Central memory CD8-positive, alpha-beta T cell (primary cell): ENCODE data around the gene MCM8.

Experiments used
- ATAC-seq: fragments of 150-1000 bp; cut with Tn5 transposase; replicated peaks from 2 replicates; pipeline ENCODE4 v1.10.0; 2022; ENCODE audit warnings: mild to moderate bottlenecking, moderate FRiP score, moderate number of reproducible peaks; ENCODE audit not compliant: poor library complexity, severe bottlenecking; ENCODE audit errors: extremely low read depth
- DNase-seq, 2 donors: peaks; one replicate each; pipeline ENCODE4 v3.0.0; 2021; ENCODE audit warnings: low spot score in 2 of 2
- H3K27ac Mint-ChIP-seq: one replicate; pipeline ENCODE4 v1.8.0; 2022; ENCODE audit warnings: low read depth, mild to moderate bottlenecking, moderate library complexity, mixed read lengths
- H3K27me3 Mint-ChIP-seq: one replicate; pipeline ENCODE4 v1.8.0; 2022; ENCODE audit warnings: mixed read lengths
- H3K36me3 Mint-ChIP-seq: one replicate; pipeline ENCODE4 v1.8.0; 2022; ENCODE audit warnings: mild to moderate bottlenecking, moderate library complexity, mixed read lengths; ENCODE audit not compliant: insufficient read depth
- H3K4me1 Mint-ChIP-seq: one replicate; pipeline ENCODE4 v1.8.0; 2022; ENCODE audit warnings: mixed read lengths
- H3K4me3 Mint-ChIP-seq: one replicate; pipeline ENCODE4 v1.8.0; 2022; ENCODE audit warnings: mild to moderate bottlenecking, moderate library complexity, mixed read lengths
- H3K9me3 Mint-ChIP-seq: one replicate; pipeline ENCODE4 v1.8.0; 2022; ENCODE audit warnings: mixed read lengths

The MCM8 gene

DNA sequence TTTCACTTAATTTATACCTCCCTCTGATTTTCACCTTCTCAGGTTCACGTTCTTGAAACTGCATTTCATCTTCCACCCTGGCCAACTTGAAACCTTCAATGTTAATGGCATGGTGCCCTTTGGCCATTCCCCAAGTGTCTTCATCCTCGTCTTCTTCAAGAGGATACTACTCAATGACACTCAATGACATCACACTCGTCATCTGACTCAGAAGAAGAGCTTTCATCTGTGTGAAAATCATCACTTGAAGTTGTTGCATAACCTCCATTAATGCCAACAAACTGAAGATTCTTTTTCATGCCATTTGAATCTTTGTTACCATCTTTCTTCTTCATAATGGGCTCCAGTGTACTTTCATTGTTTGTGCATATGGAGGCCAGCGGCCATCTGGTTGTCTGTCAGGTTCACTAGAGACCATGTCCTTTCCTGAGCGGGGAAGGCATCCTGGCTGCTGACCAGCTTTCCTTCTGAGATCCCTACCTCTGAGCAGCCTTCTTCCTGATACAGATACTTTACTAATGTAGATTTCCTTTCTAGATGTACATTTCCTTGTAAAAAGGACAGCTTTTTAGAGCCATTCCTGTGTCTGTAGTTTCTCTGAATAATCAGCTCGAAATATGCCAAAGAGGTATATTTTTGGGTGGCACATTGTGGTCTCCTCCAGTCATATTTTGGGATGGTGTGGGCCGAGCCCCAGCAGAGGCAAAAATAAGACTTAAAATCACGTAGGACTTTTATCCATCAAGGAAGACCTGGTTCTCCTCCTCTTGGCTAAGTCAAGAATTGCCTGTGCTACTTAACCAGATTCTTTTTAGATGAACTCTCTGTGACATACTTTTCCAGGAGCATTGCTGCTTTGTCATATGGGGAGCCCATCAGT lies 21.4 kb upstream of the MCM8 start:
- ATAC-seq = no peak
- H3K27me3 Mint-ChIP-seq = peaks cover 25% of the 10 kb centered on the region
- no peak overlapping the region for H3K27ac Mint-ChIP-seq
- no peak for DNase-seq
- H3K4me3 Mint-ChIP-seq = no peak overlapping the region
- H3K4me1 Mint-ChIP-seq = peaks cover 5% of the 10 kb centered on the region
- H3K36me3 Mint-ChIP-seq = no peaks in the 10 kb centered on the region
- no peaks in the 10 kb centered on the region for H3K9me3 Mint-ChIP-seq

DNA sequence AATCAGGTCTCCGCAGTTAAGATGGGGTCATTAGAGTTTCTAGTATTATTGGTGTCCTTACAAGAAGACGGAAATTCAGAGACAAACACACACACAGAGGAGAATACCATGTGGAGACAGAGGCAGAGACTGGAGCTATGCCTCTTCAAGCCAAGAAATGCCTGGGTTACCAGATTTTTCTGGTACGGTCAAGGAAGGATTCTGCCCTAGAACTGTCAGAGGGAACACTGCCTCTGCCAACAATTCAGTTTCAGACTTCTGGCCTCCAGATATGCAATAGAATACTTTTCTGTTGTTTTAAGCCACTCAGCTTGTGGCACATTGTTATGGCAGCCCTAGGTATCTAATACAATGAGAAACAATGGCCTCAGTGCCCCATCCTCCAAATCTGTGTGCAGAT lies 19.0 kb upstream of the MCM8 start:
- ATAC-seq (no peak), DNase-seq (no peak)
- no peak overlapping the region for H3K27ac Mint-ChIP-seq
- peaks cover 24% of the 10 kb centered on the region for H3K27me3 Mint-ChIP-seq
- no peaks in the 10 kb centered on the region for H3K36me3 Mint-ChIP-seq
- H3K4me1 Mint-ChIP-seq = peaks cover 5% of the 10 kb centered on the region
- no peaks in the 10 kb centered on the region for H3K9me3 Mint-ChIP-seq
- H3K4me3 Mint-ChIP-seq = no peak overlapping the region

DNA sequence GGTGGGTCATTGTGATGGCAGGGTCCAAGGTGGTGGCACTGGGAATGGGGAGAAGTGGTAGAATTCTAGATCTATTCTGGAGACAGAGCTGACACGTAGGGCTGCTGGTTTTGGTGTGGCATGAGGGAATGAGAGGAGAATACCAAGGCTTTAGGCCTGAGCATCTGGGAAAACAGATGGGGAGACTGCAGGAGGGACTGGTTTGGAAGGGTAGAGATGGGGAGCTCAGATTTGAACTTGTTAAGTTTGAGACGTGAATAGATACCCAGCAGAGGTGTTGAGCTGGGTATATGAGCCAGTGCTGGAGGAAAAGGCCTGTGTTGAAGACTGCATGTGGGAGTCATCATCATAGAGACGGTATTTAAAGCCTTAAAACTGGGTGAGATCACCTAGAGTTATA lies 17.7 kb upstream of the MCM8 start:
- Mint-ChIP-seq H3K9me3 (no peaks in the 10 kb centered on the region), H3K4me3 (no peak overlapping the region), H3K27me3 (peaks cover 24% of the 10 kb centered on the region), H3K36me3 (peaks cover 1% of the 10 kb centered on the region), H3K27ac (no peak overlapping the region), H3K4me1 (peaks cover 5% of the 10 kb centered on the region)
- DNase-seq (no peak), ATAC-seq (no peak)

DNA sequence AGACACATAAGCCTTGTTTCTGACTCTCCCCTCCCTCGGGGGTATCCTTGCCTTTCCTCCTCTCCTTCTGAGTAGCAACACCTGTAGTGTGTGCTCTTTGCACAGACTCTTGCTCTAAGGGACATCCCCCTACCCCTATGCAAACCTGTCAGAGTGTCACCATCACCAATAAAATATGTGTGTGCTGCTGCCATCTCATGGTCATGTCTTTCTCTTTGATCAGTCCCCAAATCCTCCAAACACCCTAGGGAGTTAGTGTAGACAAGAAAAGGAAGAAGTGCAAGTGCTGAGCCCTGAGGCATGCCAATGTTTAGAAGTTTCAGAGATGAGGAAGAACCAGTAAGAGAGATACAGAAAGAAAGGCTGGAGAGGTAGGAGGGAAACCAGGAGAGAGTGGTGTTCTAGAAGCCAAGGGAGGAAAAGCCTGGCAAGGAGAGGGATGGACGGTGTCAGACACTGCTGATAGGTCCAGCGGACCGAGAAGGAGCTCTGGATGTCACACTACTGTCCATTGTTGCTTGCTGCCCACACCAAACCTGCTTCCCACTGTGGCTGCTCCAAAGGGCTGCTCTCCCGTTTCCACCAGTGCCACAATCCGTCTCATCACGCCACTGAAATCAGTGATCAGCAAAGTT lies 16.5 kb upstream of the MCM8 start:
- no peak for DNase-seq
- H3K36me3 Mint-ChIP-seq = peaks cover 11% of the 10 kb centered on the region

DNA sequence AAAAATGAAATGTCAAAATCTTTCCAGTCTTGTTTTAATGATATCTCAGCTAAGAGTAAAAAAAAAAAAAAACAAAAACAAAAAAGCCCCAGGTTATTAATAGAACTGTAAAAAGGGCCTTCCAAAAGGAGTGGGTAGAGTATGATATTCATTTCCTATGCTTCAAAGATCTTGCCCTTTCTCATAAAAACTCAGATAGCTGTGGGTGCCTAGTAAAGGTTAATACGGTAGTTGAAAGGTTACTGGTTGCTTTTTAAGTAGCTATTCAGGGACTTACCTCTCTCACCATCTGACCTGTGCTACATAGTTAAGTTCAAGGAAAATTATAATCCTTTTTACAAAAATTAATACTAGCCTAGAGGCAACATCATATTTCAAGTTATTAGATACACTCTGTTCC lies 15.1 kb upstream of the MCM8 start:
- Mint-ChIP-seq H3K4me3 (no peak overlapping the region), H3K36me3 (peaks cover 22% of the 10 kb centered on the region), H3K27ac (no peak overlapping the region), H3K27me3 (peaks cover 6% of the 10 kb centered on the region), H3K9me3 (no peaks in the 10 kb centered on the region), H3K4me1 (peaks cover 5% of the 10 kb centered on the region)
- ATAC-seq (no peak), DNase-seq (no peak)

More for the DNA sequence above, 16.5 kb upstream of the MCM8 start:
- Mint-ChIP-seq H3K9me3 (no peaks in the 10 kb centered on the region), H3K4me3 (no peak overlapping the region), H3K4me1 (peaks cover 5% of the 10 kb centered on the region), H3K27ac (no peak overlapping the region), H3K27me3 (peaks cover 19% of the 10 kb centered on the region)
- no peak for ATAC-seq

DNA sequence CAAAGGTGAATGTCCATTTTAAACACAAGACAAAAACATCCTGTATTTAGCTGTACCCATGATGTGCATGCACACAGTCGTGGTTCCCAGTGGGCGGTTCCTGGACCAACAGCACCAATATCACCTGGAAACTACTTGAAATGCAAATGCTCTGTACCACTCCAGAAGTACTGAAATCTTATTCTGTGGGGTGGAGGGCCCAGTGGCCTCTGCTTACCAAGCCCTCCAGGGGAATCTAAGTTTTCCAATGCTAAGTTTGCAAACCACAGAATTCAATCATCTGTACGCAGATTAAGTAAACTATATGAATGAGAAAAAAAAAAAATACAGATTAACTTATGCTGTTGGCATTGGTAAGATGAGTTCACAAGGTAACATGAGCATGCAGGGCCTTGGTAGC lies 14.2 kb upstream of the MCM8 start:
- peaks cover 5% of the 10 kb centered on the region for H3K4me1 Mint-ChIP-seq
- H3K4me3 Mint-ChIP-seq = no peak overlapping the region
- DNase-seq (no peak), ATAC-seq (no peak)
- no peaks in the 10 kb centered on the region for H3K27me3 Mint-ChIP-seq
- peaks cover 28% of the 10 kb centered on the region for H3K36me3 Mint-ChIP-seq
- no peak overlapping the region for H3K27ac Mint-ChIP-seq
- H3K9me3 Mint-ChIP-seq = no peaks in the 10 kb centered on the region

DNA sequence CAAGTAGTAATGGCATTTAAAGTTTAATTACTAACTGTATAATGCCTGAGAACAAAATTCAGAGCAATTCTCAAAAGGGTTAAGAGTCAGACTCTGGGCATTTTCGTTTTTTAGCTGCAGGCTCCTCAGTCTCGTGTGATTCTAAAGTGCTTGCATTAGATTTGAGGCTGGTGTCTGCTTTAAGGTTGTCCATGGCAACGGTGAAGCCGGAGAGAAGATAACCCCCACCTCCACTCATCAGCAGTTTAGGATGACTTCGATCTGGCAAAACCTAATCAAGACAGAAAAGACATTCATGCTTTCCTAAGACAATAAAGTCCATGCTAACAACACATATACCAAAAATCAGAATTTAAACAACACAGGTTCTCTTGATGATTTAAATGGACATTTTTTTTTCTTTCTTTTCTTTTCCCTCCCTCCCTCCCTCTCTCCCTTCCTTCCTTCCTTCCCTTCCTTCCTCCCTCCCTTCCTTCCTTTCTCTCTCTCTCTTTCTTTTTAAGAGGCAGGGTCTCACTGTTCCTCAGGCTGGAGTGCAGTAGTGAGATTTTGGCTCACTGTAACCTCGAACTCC lies 11.9 kb upstream of the MCM8 start:
- peaks cover 49% of the 10 kb centered on the region for H3K36me3 Mint-ChIP-seq
- no peaks in the 10 kb centered on the region for H3K27me3 Mint-ChIP-seq
- no peak for ATAC-seq
- H3K27ac Mint-ChIP-seq = no peak overlapping the region
- H3K4me1 Mint-ChIP-seq = peaks cover 5% of the 10 kb centered on the region
- H3K4me3 Mint-ChIP-seq = no peak overlapping the region
- DNase-seq = no peak
- H3K9me3 Mint-ChIP-seq = no peaks in the 10 kb centered on the region

DNA sequence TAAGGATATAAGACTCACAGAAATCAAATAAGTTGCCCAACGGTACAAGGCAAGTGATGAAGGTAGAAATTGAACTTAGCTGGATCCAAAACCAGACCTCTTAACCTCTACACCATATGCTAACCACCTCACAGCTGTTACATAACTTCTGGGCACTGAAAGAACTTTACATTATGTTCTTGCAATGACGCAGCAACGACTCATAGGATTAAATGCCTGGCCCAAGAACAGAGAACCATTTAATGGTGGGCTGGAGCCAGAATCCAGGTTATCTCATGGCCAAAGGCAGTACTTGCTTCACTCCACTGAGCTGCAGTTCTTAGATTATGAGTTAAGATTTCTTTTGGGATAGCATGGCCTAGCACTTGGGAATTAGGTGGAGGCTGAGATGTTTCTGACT lies 4.5 kb upstream of the MCM8 start:
- Mint-ChIP-seq H3K27me3 (no peaks in the 10 kb centered on the region), H3K27ac (no peak overlapping the region), H3K36me3 (peaks cover 60% of the 10 kb centered on the region), H3K4me1 (peaks cover 45% of the 10 kb centered on the region), H3K4me3 (no peak overlapping the region), H3K9me3 (no peaks in the 10 kb centered on the region)
- DNase-seq (no peak), ATAC-seq (no peak)

DNA sequence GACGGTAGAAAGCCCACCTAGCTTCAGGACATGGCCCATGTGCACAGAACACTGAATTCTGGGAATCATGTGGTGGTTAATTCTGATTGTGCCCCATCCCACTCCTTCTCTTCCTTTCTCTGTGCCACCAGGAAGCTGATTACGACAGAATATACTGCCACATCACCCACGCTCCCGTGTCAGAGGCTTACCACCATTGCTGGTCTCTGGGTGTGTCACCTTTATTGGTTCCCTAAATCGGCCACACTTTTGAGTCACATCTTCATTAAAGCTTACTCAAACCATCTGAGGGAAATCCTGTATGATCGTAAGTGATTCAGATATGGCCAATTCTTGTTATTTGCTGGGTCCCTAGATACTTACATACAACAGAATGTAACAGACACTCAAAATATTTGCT lies 3.2 kb upstream of the MCM8 start:
- peak overlapping the region; percentile 10 for H3K4me3 Mint-ChIP-seq
- no peak for ATAC-seq

DNA sequence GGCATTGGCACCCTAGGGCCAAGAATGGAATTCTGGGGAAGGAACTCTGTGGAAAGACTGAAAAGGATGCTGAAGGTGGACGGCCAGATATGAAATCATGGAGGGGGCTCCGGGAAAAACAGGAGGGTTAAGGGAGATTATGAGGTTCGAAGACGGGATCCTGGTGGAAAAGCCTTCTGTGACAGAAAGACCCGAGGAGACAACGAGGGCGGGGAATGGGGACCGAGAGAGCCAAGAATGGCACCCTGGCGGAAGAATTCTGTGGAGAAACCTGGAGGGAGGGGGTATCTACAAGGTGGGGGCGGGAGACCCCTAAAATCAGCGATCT lies 545 bp upstream of the MCM8 start:
- Mint-ChIP-seq H3K27me3 (no peaks in the 10 kb centered on the region), H3K9me3 (no peaks in the 10 kb centered on the region), H3K36me3 (peaks cover 38% of the 10 kb centered on the region), H3K4me1 (peaks cover 46% of the 10 kb centered on the region), H3K4me3 (peak overlapping the region; percentile 90), H3K27ac (peak overlapping the region; percentile 95)
- ATAC-seq (no peak), DNase-seq (no peak)

More for the DNA sequence above, 3.2 kb upstream of the MCM8 start:
- H3K4me1 Mint-ChIP-seq = peaks cover 49% of the 10 kb centered on the region
- H3K9me3 Mint-ChIP-seq = no peaks in the 10 kb centered on the region
- H3K27ac Mint-ChIP-seq = peak overlapping the region; percentile 81
- no peaks in the 10 kb centered on the region for H3K27me3 Mint-ChIP-seq
- no peak for DNase-seq
- peaks cover 52% of the 10 kb centered on the region for H3K36me3 Mint-ChIP-seq

DNA sequence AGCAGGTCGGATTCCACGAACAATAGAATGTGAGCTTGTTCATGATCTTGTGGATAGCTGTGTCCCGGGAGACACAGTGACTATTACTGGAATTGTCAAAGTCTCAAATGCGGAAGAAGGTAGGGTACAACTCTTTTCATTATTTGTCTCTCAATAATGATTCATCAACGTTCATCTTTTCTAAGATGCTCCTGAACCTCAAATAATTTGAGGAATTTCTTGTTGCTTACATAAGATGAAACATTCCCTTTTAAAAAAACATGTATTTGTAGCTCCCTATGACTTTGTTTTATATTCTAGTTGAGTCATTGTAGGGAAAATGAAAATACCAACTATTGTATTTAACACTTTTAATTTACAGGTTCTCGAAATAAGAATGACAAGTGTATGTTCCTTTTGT lies 17.0 kb downstream of the MCM8 start:
- peaks cover 5% of the 10 kb centered on the region for H3K4me1 Mint-ChIP-seq

DNA sequence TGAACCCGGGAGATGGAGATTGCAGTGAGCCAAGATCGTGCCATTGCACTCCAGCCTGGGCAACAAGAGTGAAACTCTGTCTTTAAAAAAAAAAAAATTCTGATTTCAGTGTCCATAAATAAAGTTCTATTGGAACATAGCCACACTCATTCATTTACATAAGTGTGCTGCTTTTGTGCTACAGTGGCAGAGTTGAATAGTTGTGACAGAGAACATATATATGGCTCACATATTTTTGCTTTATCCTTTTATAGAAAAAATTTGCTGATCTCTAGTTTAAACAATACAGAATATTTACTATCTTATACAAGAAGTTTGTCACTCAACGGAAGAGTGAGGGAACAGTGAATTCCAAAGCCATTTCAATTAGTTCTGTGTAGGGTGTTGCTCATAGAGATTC lies 18.0 kb downstream of the MCM8 start:
- peaks cover 21% of the 10 kb centered on the region for H3K36me3 Mint-ChIP-seq
- H3K9me3 Mint-ChIP-seq = no peaks in the 10 kb centered on the region
- no peaks in the 10 kb centered on the region for H3K27me3 Mint-ChIP-seq
- no peak overlapping the region for H3K4me3 Mint-ChIP-seq
- H3K27ac Mint-ChIP-seq = no peak overlapping the region
- no peak for ATAC-seq
- DNase-seq = no peak
- no peaks in the 10 kb centered on the region for H3K4me1 Mint-ChIP-seq

More for the DNA sequence above, 17.0 kb downstream of the MCM8 start:
- DNase-seq = no peak
- Mint-ChIP-seq H3K9me3 (no peaks in the 10 kb centered on the region), H3K36me3 (peaks cover 25% of the 10 kb centered on the region), H3K4me3 (no peak overlapping the region), H3K27me3 (no peaks in the 10 kb centered on the region), H3K27ac (no peak overlapping the region)
- no peak for ATAC-seq
